GM10847 (cell line): ENCODE measurements around the gene MARK4.

ENCODE experiments used
- POLR2A ChIP-seq: IDR thresholded peaks from 2 replicates; pipeline ENCODE4 v1.6.1; 2011; ENCODE audit not compliant: insufficient read length; ENCODE audit errors: extremely low read depth

Gene MARK4

GRCh38 chr19:45231891-45232290 is 19.2 kb upstream of the MARK4 start:
- TF ChIP-seq POLR2A: no peak

- TF ChIP-seq POLR2A: no peak
Measured at GRCh38 chr19:45234089-45234869, 16.8 kb upstream of the MARK4 start.

GRCh38 chr19:45235485-45235884 is 15.6 kb upstream of the MARK4 start:
- TF ChIP-seq POLR2A: no peak

- no peak for TF ChIP-seq POLR2A
Measured at GRCh38 chr19:45238556-45238955, 12.5 kb upstream of the MARK4 start.

- no peak for TF ChIP-seq POLR2A
Measured at GRCh38 chr19:45243144-45243732, 7.8 kb upstream of the MARK4 start.

- TF ChIP-seq POLR2A: no peak
Measured at GRCh38 chr19:45244133-45244794, 6.8 kb upstream of the MARK4 start.

GRCh38 chr19:45245334-45245787 is 5.7 kb upstream of the MARK4 start, which contains the start of gene EXOC3L2:
EXOC3L2 (minus strand) TSS chr19:45245407; CDS start chr19:45239045, 6,362 bp downstream.
- no peak for TF ChIP-seq POLR2A

- no peak for TF ChIP-seq POLR2A
Measured at GRCh38 chr19:45245826-45246225, 5.2 kb upstream of the MARK4 start.

GRCh38 chr19:45247136-45247535 is 3.9 kb upstream of the MARK4 start:
- TF ChIP-seq POLR2A: no peak

GRCh38 chr19:45249261-45250033 is 1.6 kb upstream of the MARK4 start:
- no peak for TF ChIP-seq POLR2A

GRCh38 chr19:45250216-45250831 is 747 bp upstream of the MARK4 start:
- TF ChIP-seq POLR2A: no peak

- TF ChIP-seq POLR2A: no peak
Measured at GRCh38 chr19:45251452-45252354, 632 bp downstream of the MARK4 start.

GRCh38 chr19:45253396-45254027 is 2.4 kb downstream of the MARK4 start:
- TF ChIP-seq POLR2A: no peak
